ENCODE data around the gene NDE1. TPM values are rescaled to one million over a fixed set of nuclear protein-coding genes. Genes with fewer than 3 reads are reported as not detected.

NDE1 gene
- total and polyA plus RNA-seq, 4 donors, result 19.4 to 36.6 (median 30.1) TPM

DNA sequence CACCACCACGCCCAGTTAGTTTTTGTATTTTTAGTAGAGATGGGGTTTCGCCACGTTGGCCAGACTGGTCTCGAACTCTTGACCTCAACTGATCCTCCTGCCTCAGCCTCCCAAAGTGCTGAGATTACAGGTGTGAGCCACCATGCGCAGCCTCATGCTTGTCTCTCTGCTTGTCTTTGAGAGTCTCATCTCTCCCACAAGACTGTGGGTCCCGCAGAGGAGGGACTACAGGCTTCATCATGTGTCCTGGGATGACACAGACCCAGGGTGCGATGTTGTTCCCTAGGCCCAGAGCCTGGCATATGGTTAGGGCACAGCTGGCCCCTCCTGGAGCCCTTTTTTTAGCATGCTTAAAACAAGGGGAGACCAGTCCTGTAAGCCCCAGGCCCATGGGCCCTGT, 101.9 kb downstream of the NDE1 start:
- no peak for DNase-seq (ENCODE audit: low read depth in 4 of 6, low spot score in 6 of 6)
- no peak overlapping the region for H3K27ac ChIP-seq (ENCODE audit: low read depth, low read length)
- 93% methylated on average over 3 of the region's 7 CpGs for WGBS (ENCODE audit: insufficient coverage)
- no peaks in the 10 kb centered on the region for H3K9me3 ChIP-seq (ENCODE audit: control insufficient read depth, insufficient read depth, low read length)
- no peaks in the 10 kb centered on the region for H3K27me3 ChIP-seq (ENCODE audit: control insufficient read depth, insufficient read depth, low read length)
- H3K4me3 ChIP-seq (ENCODE audit: low read depth, low read length), result no peak overlapping the region
- no peaks in the 10 kb centered on the region for H3K4me1 ChIP-seq (ENCODE audit: control insufficient read depth, insufficient read depth, low read length)
- H3K36me3 ChIP-seq (ENCODE audit: control insufficient read depth, insufficient read depth, low read length), result no peaks in the 10 kb centered on the region

- 85% methylated on average over 9 of the region's 12 CpGs for WGBS (ENCODE audit: insufficient coverage)
- no peaks in the 10 kb centered on the region for H3K36me3 ChIP-seq (ENCODE audit: control insufficient read depth, insufficient read depth, low read length)
Observed at GRCh38 chr16:15752717-15753488, 102.9 kb downstream of the NDE1 start.

GRCh38 chr16:15754821-15755534, 104.9 kb downstream of the NDE1 start:
- H3K4me3 ChIP-seq (ENCODE audit: low read depth, low read length), result no peak overlapping the region
- no peaks in the 10 kb centered on the region for H3K9me3 ChIP-seq (ENCODE audit: control insufficient read depth, insufficient read depth, low read length)
- no peaks in the 10 kb centered on the region for H3K36me3 ChIP-seq (ENCODE audit: control insufficient read depth, insufficient read depth, low read length)
- no peaks in the 10 kb centered on the region for H3K27me3 ChIP-seq (ENCODE audit: control insufficient read depth, insufficient read depth, low read length)
- DNase-seq (ENCODE audit: low read depth in 4 of 6, low spot score in 6 of 6), result no peak
- H3K27ac ChIP-seq (ENCODE audit: low read depth, low read length), result no peak overlapping the region
- WGBS (ENCODE audit: insufficient coverage), result 87% methylated on average over 6 of the region's 8 CpGs
- no peaks in the 10 kb centered on the region for H3K4me1 ChIP-seq (ENCODE audit: control insufficient read depth, insufficient read depth, low read length)

More at GRCh38 chr16:15752717-15753488, 102.9 kb downstream of the NDE1 start:
- Histone ChIP-seq H3K27me3 (ENCODE audit: control insufficient read depth, insufficient read depth, low read length) (no peaks in the 10 kb centered on the region), H3K4me1 (ENCODE audit: control insufficient read depth, insufficient read depth, low read length) (no peaks in the 10 kb centered on the region), H3K4me3 (ENCODE audit: low read depth, low read length) (no peak overlapping the region), H3K27ac (ENCODE audit: low read depth, low read length) (no peak overlapping the region), H3K9me3 (ENCODE audit: control insufficient read depth, insufficient read depth, low read length) (no peaks in the 10 kb centered on the region)
- DNase-seq (ENCODE audit: low read depth in 4 of 6, low spot score in 6 of 6), result no peak

DNA sequence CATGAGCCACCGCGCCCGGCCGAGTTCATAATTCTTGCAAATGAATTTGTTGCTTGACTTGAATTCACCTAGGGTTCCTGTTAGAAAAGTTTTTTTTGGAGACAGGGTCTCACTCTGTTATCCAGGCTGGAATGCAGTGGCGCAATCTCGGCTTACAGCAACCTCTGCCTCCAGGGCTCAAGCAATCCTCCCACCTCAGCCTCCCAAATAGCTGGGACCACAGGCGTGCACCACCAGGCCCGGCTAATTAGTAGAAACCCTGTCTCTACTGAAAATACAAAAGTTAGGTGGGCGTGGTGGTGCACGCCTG, 107.0 kb downstream of the NDE1 start:
- Histone ChIP-seq H3K4me1 (ENCODE audit: control insufficient read depth, insufficient read depth, low read length) (no peaks in the 10 kb centered on the region), H3K27ac (ENCODE audit: low read depth, low read length) (no peak overlapping the region)
- WGBS (ENCODE audit: insufficient coverage), result 86% methylated on average over 8 of the region's 10 CpGs

GRCh38 chr16:15757630-15758251, 107.7 kb downstream of the NDE1 start:
- Histone ChIP-seq H3K4me1 (ENCODE audit: control insufficient read depth, insufficient read depth, low read length) (no peaks in the 10 kb centered on the region), H3K27me3 (ENCODE audit: control insufficient read depth, insufficient read depth, low read length) (no peaks in the 10 kb centered on the region), H3K27ac (ENCODE audit: low read depth, low read length) (no peak overlapping the region), H3K4me3 (ENCODE audit: low read depth, low read length) (no peak overlapping the region), H3K9me3 (ENCODE audit: control insufficient read depth, insufficient read depth, low read length) (no peaks in the 10 kb centered on the region), H3K36me3 (ENCODE audit: control insufficient read depth, insufficient read depth, low read length) (no peaks in the 10 kb centered on the region)
- WGBS (ENCODE audit: insufficient coverage), result 92% methylated on average over 23 of the region's 23 CpGs
- DNase-seq (ENCODE audit: low read depth in 4 of 6, low spot score in 6 of 6), result no peak

More for the DNA sequence above, 107.0 kb downstream of the NDE1 start:
- H3K36me3 ChIP-seq (ENCODE audit: control insufficient read depth, insufficient read depth, low read length), result no peaks in the 10 kb centered on the region
- H3K4me3 ChIP-seq (ENCODE audit: low read depth, low read length), result no peak overlapping the region
- H3K9me3 ChIP-seq (ENCODE audit: control insufficient read depth, insufficient read depth, low read length), result no peaks in the 10 kb centered on the region
- DNase-seq (ENCODE audit: low read depth in 4 of 6, low spot score in 6 of 6), result no peak
- no peaks in the 10 kb centered on the region for H3K27me3 ChIP-seq (ENCODE audit: control insufficient read depth, insufficient read depth, low read length)

- Histone ChIP-seq H3K4me3 (ENCODE audit: low read depth, low read length) (no peak overlapping the region), H3K4me1 (ENCODE audit: control insufficient read depth, insufficient read depth, low read length) (no peaks in the 10 kb centered on the region), H3K27me3 (ENCODE audit: control insufficient read depth, insufficient read depth, low read length) (no peaks in the 10 kb centered on the region), H3K27ac (ENCODE audit: low read depth, low read length) (no peak overlapping the region), H3K36me3 (ENCODE audit: control insufficient read depth, insufficient read depth, low read length) (no peaks in the 10 kb centered on the region), H3K9me3 (ENCODE audit: control insufficient read depth, insufficient read depth, low read length) (no peaks in the 10 kb centered on the region)
- 93% methylated on average over 2 of the region's 4 CpGs for whole genome bisulfite sequencing (ENCODE audit: insufficient coverage)
- no peak for DNase-seq (ENCODE audit: low read depth in 4 of 6, low spot score in 6 of 6)
Observed at GRCh38 chr16:15759070-15759469, 109.0 kb downstream of the NDE1 start.

- DNase-seq (ENCODE audit: low read depth in 4 of 6, low spot score in 6 of 6), result no peak
- Histone ChIP-seq H3K4me1 (ENCODE audit: control insufficient read depth, insufficient read depth, low read length) (no peaks in the 10 kb centered on the region), H3K36me3 (ENCODE audit: control insufficient read depth, insufficient read depth, low read length) (no peaks in the 10 kb centered on the region), H3K4me3 (ENCODE audit: low read depth, low read length) (no peak overlapping the region), H3K27ac (ENCODE audit: low read depth, low read length) (no peak overlapping the region), H3K27me3 (ENCODE audit: control insufficient read depth, insufficient read depth, low read length) (no peaks in the 10 kb centered on the region), H3K9me3 (ENCODE audit: control insufficient read depth, insufficient read depth, low read length) (no peaks in the 10 kb centered on the region)
- WGBS (ENCODE audit: insufficient coverage), result 86% methylated on average over 1 of the region's 1 CpG
Observed at GRCh38 chr16:15760129-15760528, 110.1 kb downstream of the NDE1 start.

- Histone ChIP-seq H3K9me3 (ENCODE audit: control insufficient read depth, insufficient read depth, low read length) (peaks cover 3% of the 10 kb centered on the region), H3K27ac (ENCODE audit: low read depth, low read length) (no peak overlapping the region), H3K4me1 (ENCODE audit: control insufficient read depth, insufficient read depth, low read length) (peaks cover 4% of the 10 kb centered on the region), H3K4me3 (ENCODE audit: low read depth, low read length) (no peak overlapping the region), H3K36me3 (ENCODE audit: control insufficient read depth, insufficient read depth, low read length) (no peaks in the 10 kb centered on the region), H3K27me3 (ENCODE audit: control insufficient read depth, insufficient read depth, low read length) (no peaks in the 10 kb centered on the region)
- WGBS (ENCODE audit: insufficient coverage), result no CpG with 5 or more reads among the region's 2 CpGs
- no peak for DNase-seq (ENCODE audit: low read depth in 4 of 6, low spot score in 6 of 6)
Observed at GRCh38 chr16:15764112-15764511, 114.1 kb downstream of the NDE1 start.

DNA sequence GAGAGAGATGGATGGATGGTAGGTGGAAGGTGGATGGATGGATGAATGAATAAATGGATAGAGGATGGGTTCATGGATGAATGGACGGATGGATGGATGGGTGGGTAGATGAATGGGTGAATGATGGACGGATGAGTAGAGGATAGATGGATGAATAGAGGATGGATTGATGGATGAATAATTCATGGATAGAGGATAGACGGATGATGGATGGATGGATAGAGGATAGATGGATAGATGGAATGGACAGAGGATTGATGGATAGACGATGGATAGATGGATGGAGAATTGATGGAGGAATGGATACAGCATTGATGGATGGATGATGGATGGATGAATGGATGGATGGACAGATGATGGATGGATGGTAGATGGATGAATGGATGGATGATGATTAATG, 115.1 kb downstream of the NDE1 start:
- 92% methylated on average over 4 of the region's 4 CpGs for WGBS (ENCODE audit: insufficient coverage)
- Histone ChIP-seq H3K27me3 (ENCODE audit: control insufficient read depth, insufficient read depth, low read length) (no peaks in the 10 kb centered on the region), H3K4me1 (ENCODE audit: control insufficient read depth, insufficient read depth, low read length) (peaks cover 4% of the 10 kb centered on the region), H3K4me3 (ENCODE audit: low read depth, low read length) (no peak overlapping the region), H3K27ac (ENCODE audit: low read depth, low read length) (no peak overlapping the region), H3K36me3 (ENCODE audit: control insufficient read depth, insufficient read depth, low read length) (no peaks in the 10 kb centered on the region), H3K9me3 (ENCODE audit: control insufficient read depth, insufficient read depth, low read length) (peaks cover 3% of the 10 kb centered on the region)
- no peak for DNase-seq (ENCODE audit: low read depth in 4 of 6, low spot score in 6 of 6)
